IPS-NIHi7 (cell line): ENCODE results near the gene PIM1.
A peak's percentile ranks its signal among the peaks of the same experiment; 100 is the strongest.

Experiments used
- DNase-seq: peaks from one replicate; pipeline ENCODE4 v3.0.0; 2012; ENCODE audit warnings: mixed read lengths; ENCODE audit errors: extremely low spot score

PIM1 gene

DNA sequence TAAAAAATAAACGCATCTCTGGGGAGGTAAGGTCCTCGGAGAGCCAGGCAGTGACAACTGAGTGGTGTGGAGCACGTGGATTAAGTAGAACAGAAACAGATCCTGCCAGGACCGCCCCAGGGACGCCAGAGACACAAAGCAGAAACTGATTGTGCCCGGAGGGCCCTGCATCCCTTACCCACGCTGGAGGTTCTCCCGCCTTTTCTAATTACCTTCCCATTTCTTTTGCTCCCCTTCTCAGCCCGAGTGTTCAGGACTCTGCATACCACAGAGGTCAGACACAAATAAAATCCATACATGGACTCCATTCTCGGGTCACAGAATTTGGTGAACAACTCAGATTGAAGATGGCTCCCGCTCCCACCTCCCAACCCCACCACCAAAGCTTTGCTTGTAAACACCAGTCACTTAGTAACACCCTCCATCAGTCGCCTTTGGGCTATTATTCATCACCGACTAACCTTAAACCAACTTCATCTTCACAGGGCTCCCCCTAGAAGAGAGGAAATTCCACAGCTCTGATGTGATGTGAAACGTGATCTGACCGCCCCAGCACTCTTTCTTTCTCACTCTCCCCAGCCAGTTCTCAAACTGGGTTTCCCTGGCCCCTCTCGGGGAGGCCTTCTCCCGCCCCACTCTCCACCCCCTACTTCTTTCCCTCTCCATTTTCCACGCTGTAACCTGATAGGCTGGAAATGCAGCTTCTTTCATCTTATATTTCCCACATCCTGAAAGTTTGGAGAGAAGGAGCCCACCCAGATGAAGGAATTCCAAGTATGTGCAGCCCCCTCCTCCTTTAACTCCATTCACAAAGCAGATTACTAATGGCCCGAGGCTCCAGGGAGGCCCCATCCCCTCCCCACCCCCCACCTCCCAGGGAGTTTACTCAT is 32.5 kb upstream of the PIM1 start:
- peak; percentile 83 for DNase-seq

DNA sequence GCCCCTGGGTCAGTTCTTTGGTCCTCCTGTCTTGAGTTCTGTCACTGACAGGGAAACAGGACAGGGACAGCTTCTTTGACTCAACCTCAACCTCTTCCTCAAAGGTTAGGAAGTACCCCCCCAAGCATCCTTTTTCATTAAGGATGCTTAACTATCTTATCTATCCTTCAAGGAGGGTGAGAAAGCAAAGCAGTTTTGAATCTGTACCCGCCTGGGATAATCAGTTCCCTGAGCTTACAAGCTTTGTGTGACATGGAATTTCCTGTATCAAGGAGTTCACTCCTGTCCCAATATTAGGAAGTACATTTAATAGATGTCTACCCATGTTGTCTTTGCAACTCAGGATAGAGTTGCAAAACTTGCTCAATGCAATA is 31.1 kb upstream of the PIM1 start:
- no peak for DNase-seq

DNA sequence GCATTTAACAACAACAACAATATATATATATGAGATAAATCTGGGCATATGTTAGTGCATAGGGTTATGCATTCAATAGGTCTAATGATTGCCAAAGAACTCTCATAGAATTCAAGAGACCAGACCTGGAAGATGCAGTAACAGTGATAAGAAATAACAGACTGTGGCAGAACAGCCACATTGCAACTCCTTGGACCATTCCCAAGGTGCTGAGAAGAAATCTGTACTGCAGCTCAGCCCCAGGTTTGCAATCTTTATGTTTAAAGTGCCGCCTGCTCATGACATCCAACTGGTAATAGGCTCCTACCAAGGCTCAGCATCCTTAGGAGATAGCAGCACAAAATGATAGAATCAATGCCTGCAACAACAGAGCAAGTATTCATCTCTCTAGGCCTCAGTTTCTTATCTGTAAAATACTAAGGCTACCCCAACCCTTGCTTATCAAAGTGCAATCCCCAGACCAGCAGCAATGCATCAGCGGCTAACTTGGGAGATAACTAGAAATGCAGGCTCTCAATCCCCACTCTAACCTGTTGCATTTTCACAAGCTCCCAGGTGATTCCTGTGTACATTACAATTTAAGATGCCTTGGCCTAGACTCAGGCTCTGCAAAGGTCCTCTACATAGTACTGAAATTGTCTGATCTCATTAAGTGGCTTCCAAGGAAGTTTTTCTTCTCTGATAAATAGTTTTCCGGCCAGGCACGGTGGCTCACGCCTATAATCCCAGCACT is 30.6 kb upstream of the PIM1 start:
- no peak for DNase-seq

DNA sequence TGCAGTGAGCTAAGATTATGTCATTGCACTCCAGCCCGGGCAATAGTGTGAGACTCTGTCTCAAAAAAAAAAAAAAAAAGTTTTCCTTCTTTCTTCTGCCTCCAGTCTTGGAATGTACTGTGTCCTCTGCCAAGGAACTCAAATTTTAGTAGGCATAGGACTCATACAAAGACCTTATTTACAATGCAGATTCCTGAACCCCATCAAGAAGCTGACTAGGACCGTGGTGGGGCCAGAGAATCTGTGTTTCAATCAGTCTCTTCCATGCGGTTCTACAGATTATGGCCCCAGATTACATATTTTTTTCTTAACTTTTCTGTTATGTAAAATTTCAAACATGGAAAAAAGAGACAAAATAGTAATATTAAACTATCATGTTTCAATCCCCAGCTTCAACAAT is 29.8 kb upstream of the PIM1 start:
- DNase-seq, result no peak

DNA sequence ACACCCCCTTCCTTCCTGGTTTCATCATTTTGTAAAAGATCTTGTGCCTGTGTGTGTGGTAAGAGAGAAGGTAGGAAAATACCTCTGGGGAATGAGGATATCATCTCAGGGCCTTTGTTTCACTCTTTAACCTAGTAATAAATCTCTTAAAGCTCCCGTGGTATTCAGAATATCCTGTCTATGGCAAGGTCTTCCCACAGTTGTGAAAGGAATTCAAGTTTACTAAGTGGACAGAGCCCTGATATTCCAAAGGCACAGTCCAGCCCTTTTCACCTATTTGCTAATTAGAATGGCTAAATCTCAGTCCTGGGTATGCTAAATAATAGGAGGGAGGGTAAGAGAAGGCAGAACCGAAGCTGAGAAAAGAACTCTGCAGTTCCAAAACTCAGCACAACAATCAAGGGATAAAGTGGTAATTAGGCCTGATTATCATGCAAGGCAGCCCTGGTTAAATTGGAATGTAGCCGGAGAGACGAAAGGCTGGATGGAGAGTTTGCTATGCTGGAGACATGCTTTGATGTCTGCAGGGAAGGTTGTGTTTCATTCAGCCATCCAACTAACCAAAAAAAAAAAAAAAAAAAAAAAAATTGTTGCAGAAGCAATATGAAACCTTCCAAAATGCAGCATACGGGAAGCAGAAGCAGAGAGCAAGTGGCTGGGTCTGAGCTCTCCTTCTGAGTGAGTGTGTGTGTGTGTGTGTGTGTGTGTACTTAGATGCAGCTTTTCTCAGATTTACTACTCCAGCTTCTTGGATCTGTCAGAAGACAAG is 28.5 kb upstream of the PIM1 start:
- DNase-seq, result peak; percentile 60

DNA sequence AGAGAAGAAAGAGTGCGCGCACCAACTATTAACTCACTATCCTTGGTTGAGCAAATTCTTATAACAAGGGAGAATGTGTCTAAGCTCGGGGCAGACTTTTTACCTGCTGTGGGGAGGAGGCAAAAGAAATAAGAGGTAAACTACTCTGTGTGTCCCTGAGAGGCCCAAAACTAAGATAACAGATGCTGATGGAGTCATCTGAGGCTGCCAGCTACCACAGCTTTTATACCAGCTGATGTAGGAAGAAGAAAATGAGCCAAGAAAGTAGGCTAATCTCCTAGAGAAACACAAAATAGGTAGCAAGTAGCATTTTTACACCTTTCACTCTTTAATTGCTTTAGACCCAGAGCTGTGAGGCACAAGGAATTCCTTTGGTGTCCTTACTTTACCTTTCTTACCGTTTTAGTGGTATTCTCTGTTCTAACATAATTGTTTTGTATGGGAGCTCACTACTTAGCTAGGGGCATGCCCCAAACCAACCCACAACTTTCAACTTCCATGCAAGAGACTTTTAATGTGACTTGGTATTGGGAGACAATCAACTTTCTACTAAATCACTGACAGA is 27.8 kb upstream of the PIM1 start:
- no peak for DNase-seq

DNA sequence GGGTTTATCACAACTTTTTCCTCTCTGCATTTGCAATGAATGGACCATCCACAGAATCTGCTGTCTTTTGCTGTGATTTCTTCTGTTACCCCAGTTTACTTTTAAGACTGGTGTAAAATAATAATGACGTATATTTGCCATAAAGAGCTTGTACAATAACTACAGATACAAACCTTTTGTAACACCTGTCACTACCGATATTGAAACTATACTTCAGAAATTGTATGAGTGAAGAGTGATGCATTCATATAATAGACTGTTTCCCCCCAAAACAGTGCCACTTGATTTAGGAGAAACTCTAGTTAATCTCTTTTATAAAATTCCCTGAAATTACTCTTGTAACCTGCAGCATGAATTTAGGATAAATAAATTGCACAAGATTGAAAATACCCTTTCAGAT is 26.4 kb upstream of the PIM1 start:
- DNase-seq, result no peak

DNA sequence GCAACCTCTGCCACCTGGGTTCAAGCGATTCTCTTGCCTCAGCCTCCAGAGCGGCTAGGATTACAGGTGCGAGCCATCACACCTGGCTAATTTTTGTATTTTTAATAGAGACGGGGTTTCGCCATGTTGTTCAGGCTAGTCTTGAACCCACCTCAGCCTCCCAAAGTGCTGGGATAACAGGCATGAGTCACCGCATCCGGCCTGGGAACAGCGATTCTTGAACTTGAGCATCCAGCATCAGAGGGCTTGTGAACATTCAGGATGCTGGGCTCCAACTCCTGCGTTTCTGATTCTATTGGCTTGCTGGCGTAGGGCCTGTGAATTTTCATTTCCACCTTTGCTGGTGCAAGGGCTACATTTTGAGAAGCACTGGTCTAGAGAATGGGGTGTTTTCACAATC is 24.5 kb upstream of the PIM1 start:
- no peak for DNase-seq

DNA sequence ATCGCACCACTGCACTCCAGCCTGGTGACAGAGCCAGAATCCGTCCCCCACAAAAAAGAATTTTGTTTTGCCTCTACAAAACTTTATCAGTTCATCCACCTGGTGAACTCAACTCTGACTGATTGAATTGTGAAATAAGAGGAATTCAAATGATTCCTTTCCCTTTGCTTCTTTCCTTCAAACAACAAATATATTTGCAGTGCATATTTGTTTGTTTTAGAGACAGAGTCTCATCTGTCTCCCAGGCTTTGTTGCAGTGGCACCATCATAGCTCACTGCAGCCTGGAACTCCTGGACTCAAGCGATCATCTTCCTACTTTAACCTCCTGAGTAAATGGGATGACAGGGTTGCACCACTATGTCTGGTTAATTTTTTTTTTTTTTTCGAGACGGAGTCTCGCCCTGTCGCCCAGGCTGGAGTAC is 23.2 kb upstream of the PIM1 start:
- DNase-seq, result no peak

DNA sequence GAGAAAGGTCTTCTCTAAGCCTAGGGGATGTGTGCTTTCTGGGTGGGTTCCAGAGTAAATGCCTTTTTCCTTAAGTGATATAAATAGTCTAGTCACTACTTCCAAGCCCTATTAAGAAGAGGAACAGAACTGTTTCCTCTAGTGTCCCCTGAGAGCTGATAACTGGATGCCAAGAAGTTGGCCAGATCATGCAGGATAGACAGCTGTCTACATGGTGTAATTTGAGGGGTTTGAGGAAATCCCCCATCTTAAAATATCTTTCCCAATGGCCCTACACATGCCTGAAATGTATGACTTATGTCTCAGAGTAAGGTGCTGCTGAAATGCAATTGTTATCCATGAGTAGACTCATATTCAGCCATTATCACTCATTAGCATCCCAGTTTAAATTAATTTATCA is 20.2 kb upstream of the PIM1 start:
- DNase-seq, result no peak

DNA sequence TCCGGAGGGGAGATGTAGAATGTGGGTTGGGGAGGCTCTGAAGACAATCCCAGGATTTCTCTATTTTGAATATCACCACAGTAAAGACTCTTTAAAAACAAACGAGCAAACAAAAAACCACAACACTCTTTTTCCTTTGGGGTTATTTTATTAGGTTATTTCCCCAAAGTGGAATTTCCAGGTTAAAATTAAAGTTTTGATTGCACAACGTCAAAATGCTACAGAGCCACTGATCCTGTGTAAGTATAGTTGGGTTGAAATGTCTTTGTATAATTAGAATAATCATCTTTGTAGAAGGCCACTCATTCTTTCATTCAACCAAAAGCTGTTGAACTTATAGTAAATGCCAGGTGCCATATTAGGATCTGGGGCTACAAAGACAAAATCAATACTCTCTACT is 19.6 kb upstream of the PIM1 start:
- DNase-seq, result no peak

DNA sequence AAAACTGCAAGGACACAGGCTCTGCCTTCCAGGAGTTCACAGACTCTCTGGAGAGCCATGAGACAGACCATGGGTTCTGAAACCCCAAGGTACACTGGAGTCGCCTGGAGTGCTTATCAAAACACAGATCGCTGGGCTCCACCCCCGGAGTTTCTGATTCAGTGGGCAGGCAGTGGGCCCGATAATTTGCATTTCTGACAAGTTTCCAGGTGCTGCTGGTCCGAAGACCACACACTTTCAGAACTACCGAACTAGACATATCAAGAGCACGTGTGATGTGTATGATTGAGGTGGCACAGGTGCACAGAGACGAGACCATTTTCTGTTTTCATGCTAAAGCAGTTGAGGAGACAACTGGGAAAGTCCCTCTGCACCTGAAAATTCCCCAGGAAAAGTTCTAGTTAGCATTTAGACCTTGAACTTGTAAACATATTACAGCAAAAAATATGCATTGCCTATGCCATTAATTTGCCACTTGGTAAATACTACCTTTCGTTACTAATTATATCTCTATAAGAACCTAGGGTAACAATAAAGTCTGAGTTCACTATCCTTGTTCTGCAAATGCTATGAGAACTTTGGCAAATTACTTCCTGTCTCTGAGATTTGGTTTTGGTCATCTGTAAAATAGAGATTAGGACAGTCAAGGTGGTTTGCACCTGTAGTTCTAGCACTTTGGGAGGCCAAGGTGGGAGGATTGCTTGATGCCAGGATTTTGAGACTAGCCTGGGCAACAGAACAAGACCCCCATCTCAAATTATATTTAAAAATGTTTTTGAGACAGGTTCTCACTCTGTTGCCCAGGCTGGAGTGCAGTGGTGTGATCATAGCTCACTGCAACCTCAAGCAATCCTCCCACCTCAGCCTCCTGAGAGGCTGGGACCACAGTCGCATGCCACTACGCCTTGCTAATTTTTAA is 14.3 kb upstream of the PIM1 start:
- DNase-seq, result no peak

DNA sequence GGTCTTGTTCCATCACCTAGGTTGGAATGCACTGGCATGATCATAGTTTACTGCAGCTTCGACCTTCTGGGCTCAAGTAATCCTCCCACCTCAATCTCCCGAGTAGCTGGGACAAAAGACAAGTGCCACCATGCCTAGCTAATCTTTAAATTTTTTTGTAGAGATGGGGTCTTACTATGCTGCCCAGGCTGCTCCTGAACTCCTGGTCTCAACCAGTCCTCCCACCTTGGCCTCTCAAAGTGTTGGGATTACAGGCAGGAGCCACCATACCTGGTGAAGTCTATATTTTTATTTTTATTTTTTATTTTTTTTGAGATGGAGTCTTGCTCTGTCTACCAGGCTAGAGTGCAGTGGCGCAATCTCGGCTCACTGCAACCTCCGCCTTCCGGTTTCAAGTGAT is 11.4 kb upstream of the PIM1 start:
- no peak for DNase-seq

DNA sequence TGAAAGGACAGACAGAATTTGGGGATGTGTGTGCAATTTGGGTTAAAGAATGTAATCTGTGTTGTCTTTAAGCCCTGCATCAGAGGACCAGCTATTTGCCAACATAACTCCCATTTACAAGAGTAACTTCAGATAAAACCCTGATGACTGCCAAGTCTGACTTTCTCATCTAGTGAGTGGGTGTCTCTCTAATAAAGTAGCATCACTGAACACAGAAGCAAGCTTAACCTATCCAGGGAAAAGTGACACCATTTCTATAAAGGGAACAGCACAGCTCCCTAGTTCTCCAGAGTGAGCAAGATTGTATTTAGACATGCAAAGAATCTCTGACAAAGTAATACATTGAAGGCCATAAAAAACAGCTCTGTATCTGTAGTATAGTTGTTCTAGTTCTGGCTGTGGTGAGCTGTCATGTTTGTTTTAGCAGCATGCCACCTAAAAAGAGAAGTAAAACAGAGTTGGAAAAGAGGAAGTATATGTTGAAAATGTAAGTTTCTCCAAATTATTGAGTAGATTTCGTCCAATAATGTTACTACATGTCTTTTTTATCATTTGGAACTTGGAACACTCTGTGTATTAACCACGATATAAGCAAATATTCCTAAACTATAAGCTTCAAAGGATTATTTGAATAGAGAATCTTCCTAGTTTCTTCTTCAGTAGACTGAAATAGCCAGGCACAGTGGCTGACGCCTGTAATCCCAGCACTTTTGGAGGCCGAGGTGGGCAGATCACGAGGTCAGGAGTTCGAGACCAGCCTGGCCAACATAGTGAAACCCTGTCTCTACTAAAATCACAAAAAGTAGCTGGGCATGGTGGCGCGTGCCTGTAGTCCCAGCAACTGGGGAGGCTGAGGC is 8.8 kb upstream of the PIM1 start:
- no peak for DNase-seq

DNA sequence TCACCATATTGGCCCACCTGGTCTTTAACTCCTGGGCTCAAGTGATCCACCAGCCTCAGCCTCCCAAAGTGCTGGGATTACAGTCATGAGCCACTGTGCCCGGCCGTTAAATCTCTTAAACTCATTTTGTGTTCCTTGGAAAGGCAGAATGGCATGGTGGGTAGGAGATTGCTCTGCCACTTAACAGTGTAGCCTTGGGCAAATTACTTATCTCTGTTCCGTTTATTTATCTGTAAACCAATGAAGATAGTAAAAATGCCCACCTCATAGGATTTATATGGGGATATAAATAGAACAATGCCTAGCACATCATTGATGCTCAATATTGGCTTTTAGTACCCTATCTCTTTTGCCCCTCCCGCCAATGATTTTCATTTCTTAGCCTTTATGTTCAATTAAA is 7.2 kb upstream of the PIM1 start:
- DNase-seq, result no peak

DNA sequence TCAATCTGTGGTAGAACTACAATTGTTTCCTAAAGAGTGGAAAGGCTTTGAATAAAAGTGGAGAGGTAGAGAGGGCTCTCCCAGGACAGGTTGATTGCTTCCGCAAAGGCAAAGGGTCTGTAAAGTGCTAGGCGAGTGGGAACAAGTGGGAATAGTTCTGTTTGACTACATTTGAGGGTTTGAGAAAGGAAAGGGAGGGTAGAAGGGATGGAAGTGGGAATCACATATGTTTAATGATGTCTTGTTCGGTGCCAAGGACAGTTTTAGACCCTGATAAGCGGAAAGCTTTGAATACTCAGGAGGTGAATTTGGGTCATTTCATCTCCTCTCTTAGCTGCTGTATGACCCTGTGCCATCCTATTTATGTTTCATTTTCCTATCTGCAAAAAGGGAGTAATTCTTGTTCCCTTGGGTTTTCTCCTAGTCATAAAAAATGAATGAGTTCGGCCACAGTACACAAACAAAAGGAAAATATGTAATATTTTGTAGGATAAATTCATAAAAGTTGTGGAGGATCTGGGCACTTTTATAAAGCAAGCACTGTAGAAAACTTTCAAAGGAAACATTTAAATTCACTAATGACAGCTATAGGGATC is 1.7 kb upstream of the PIM1 start:
- DNase-seq, result no peak

DNA sequence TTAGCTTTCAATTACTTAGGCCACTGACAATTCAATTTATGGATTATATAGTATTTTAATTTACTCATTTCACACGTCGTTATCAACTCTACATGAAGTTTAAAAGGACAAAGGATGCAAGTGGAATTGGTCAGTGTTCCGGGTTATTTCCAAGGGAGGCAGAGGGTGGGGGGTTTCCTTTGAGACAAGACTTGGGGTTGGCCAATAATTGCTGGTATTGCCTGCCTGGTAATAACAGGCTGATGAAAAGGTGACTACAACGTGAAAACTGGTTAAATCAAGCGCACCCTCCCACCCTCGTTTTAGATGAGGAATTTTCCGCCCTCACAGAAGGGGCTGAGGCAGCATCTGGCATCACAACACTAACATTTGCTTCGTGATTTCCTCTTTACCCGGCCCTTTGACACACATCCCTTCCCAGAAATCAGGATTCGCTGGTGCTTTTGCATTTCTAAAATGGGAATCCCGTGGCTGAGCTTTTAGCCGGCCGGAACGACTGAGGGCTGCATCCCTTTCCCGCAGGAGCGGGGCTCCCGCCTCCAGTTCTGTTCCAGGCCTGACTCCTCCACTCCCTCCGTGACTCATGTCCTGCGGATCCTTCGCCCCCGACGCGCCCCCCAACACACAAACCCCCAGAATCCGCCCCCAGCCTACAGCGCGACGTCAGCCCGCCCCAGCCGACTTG is 999 bp upstream of the PIM1 start:
- no peak for DNase-seq

DNA sequence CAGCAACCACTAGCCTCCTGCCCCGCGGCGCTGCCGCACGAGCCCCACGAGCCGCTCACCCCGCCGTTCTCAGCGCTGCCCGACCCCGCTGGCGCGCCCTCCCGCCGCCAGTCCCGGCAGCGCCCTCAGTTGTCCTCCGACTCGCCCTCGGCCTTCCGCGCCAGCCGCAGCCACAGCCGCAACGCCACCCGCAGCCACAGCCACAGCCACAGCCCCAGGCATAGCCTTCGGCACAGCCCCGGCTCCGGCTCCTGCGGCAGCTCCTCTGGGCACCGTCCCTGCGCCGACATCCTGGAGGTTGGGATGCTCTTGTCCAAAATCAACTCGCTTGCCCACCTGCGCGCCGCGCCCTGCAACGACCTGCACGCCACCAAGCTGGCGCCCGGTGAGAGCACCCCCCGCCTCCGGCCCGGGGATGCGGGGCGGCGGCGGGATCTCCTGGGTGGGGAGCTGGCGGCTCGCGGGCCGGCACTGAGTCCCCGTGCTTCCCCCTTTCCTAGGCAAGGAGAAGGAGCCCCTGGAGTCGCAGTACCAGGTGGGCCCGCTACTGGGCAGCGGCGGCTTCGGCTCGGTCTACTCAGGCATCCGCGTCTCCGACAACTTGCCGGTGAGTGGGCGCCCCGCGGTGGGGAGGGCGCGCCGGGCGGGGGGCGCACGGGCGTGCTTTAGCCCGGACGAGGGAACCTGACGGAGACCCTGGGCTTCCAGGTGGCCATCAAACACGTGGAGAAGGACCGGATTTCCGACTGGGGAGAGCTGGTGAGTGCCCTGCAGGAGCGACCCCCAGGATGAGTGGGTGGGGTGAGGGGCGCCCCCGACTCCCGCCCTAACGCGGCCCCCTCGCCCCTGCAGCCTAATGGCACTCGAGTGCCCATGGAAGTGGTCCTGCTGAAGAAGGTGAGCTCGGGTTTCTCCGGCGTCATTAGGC is 585 bp downstream of the PIM1 start:
- DNase-seq, result no peak
